Middle frontal gyrus (tissue), 1 donor: ENCODE data around the gene PAQR8.
A peak's percentile ranks its signal among the peaks of the same experiment; 100 is the strongest.

Source experiments
- DNase-seq: peaks from one replicate; pipeline ENCODE4 v3.0.0-alpha.2; 2015; ENCODE audit warnings: low spot score; ENCODE audit errors: extremely low spot score

Gene PAQR8, protein sequence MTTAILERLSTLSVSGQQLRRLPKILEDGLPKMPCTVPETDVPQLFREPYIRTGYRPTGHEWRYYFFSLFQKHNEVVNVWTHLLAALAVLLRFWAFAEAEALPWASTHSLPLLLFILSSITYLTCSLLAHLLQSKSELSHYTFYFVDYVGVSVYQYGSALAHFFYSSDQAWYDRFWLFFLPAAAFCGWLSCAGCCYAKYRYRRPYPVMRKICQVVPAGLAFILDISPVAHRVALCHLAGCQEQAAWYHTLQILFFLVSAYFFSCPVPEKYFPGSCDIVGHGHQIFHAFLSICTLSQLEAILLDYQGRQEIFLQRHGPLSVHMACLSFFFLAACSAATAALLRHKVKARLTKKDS

DNA sequence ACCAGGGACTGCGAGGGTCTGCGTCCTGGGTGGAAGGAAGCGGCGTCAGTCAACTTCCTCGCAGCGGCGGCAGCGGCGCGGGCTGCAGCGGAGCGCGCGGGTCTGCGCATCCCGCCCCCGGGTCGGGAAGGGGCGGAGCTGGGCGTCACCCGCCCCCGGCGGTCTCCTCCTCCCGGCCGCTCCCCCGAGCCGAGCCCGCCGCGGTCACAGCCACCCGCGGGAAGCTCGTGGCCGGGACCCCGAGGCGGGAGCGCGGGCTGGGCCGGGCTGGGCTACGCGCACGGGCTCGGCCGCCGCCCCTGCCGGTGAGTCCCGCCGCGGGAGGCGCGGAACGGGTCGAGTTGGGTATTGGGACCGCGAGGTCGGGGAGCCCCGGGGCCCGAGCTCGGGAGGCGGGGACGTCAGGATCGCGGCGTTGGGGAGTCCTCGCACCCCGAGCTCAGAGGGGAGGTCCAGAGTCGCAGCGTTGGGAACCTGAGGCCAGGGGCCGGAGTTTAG lies at the start of gene PAQR8:
TSS of gene PAQR8 (plus strand) at position 207 of the 498 bp plus-strand sequence. CDS start 41,063 bp downstream, outside the sequence.
- peak; percentile 66 for DNase-seq

DNA sequence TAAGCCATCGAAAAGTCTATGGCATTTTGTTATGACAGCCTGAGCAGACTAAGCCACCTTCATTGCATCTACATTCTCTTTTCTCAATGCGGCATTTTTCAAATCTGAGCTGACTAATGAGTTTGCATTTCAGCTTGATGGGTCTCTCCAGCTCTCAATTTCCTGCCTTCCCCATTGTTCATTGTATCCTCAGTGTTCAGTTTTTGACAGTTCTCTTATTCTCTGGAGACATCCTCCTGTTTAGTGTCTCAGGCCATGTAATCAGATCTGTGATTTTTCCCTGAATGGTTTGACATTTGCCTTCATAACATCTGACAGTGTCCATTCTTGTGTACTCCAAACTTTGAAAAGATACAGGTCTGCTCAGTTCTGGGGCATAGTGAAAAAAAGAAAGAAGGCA lies 49.5 kb upstream of the PAQR8 start:
- DNase-seq: no peak

DNA sequence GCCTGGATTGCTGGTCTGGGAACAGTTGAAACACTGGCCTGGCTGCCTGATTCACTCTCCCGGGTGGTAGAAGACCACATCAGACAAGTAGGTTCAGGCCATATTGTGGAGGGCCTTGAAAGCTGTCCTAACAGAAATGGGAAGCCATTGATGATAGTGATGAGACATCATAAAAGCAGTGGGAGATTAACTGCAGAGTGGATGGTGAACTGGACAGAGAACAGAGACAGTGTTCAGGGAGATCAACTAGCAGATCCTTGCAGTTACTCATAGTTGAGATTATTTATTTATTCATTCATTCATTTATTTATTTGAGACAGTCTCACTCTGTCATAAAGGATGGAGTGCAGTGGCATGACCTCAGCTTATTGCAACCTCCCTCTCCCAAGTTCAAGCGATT lies 47.2 kb upstream of the PAQR8 start:
- DNase-seq: no peak

- no peak for DNase-seq
Observed at GRCh38 chr6:52317211-52317610, 44.7 kb upstream of the PAQR8 start.

DNA sequence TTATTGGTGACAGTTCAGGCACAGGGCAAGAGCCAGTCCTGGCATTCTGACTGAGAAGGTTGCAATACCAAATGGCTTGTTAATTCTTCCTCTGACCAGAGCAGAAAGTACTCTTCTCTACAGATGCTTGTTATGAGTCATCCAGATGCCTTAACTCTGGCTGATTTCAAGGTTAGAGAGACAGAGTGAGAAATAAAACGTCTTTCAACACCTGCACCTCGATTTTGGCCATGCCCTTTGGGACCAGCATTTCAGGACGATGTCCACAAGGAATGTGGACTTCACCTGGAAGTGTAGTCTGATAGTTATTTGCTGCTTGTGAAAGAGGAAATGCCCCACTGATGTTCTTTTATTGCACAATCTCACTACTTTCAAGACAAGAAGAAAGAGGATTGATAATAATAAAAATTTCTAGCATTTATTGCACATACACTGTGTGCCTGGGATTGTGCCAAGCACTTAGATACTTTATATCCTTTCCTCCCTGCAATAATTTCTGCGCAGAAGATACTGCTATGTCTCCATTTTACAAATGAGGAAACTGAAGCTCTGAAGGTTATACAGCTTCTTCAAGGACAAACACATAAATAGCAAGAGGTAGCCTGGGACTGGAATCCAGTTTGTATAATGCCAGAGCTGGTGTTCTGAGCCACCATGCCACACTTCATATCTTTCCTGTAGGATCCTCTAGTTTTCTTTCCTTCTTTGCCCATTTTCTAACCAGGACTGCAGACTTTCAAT lies 43.9 kb upstream of the PAQR8 start:
- DNase-seq: no peak

DNA sequence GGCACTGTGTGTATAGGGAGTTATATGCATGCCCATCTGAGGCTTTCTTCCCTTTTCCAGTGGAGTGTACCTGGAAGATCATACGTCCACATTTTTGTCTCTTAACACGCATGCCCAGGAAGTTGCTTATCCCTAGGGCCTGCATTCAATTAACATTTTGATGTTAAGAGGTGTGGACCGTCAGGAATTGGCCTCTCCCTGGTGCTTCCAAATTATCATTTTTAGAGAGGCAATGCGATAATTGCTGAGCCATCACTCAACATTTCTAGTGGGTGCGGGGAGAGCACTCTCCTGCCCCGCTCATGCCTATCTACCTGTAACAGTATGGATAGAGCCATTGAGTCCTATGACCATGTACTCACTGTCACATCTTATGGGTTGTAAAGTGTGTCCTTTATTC lies 37.8 kb upstream of the PAQR8 start:
- DNase-seq: no peak

DNA sequence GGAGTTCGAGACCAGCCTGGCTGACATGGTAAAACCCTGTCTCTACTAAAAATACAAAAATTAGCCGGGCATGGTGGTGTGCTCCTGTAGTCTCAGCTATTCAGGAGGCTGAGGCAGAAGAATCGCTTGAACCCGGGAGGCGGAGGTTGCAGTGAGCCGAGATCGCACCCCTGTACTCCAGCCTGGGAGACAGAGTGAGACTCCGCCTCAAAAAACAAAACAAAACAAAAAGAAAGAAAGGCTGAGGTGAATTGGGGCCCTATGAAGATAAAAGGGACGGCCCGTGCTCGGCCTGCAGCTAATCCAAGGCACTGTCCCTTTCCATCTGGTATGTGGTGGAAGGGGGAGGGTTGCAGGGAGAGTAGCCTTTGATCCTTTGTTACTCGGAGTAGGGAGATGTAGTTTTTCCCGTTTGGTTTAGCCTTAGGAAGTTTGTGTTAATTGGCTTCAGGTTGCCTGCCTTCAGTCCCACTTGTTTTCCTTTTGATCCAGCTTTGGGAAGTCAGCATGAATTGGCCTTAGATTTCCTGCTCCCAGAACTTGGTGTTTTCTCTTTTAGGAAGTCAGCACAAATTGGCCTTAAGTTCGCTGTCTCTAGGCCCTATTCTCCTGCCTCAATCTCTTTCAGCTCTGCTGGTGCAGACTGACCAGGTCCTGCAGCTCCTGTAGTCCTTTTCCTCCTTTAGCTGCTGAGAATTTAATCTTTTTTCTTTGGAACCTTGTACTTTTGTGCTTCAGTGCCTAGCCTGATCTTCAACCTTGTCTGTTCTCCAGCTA lies 36.1 kb upstream of the PAQR8 start:
- DNase-seq: no peak

DNA sequence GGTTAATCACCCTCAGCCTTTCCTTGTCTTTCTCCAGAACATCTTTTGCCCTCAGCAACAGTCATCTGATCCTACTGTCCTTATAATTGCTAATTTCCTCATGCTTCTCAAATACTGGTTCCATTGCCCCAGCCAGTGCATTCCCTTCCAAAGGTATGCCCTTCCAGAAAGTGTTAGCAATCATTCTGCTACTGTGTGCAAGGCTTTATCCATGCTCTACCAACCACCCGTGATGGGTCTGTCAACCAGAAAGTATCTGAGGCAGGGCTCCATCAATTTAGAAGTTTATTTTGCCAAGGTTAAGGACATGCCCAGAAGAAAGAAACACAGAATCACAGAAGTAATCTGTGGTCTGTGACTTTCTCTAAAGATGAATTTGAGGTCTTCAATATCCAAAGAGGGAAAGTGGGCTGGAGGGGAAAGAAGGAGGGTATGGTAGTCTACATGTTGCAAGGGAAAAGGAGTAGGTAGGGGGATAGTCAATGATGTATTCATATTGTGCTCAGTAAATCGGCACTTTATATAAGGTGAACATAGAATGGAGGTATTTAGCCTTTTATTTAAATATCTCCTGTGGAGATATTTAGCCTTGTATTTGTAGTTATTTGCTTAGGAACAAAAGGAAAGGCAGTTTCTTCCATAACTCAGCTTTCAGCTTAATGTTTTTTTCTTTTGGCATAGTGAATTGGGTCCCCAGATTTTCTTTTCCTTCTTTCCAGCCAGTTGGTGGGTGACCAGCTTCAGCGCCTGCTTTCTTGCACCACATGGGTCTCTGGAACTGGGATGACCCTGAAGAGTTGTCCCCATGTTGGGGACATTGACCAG lies 35.2 kb upstream of the PAQR8 start:
- DNase-seq: no peak

- no peak for DNase-seq
Observed at GRCh38 chr6:52328303-52328662, 33.7 kb upstream of the PAQR8 start.

DNA sequence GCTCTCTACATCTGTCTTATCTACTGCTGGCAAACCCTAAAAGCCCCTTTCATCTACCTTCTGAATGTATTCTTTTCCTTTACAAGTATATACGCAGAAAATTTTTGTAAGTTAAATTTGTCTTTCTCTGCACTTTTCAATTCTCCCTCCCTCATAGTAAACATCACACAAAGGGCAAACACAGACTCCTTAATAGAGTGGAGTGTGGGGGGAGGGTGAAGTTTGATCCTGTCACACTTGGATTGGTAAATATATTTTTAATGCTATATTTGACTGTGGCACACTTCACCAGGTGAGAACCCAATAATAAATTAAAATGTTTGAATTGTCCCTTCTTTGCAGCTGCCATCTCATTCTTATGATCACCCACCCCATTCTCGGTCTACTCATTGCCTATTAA lies 33.2 kb upstream of the PAQR8 start:
- no peak for DNase-seq

DNA sequence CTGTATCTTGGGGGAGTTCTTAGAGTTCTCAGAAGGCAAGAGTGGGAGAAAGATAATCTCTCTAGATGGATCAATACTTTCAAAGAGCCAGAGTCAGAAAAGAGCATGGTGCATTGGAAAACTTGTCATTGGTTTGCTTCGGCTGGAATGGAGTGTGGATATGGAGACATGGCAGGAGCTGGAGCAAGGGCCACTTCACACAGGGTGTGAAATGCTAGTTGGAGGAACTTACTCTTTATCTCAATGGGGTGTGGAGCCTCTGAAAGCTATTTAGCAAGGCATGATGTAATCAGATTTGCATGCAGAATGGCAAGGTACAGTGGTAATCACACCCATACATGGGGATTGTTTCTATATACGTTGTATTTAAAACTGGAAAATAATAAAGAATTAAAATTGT lies 31.5 kb upstream of the PAQR8 start:
- no peak for DNase-seq

- DNase-seq: no peak
Observed at GRCh38 chr6:52331793-52332457, 30.0 kb upstream of the PAQR8 start.

GRCh38 chr6:52333840-52334200 lies 28.1 kb upstream of the PAQR8 start:
- DNase-seq: no peak

GRCh38 chr6:52335576-52335975 lies 26.4 kb upstream of the PAQR8 start:
- no peak for DNase-seq

- DNase-seq: no peak
Observed at GRCh38 chr6:52336919-52337561, 24.9 kb upstream of the PAQR8 start.

GRCh38 chr6:52337633-52338290 lies 24.2 kb upstream of the PAQR8 start:
- DNase-seq: no peak

- DNase-seq: no peak
Observed at GRCh38 chr6:52340603-52340880, 21.4 kb upstream of the PAQR8 start.

DNA sequence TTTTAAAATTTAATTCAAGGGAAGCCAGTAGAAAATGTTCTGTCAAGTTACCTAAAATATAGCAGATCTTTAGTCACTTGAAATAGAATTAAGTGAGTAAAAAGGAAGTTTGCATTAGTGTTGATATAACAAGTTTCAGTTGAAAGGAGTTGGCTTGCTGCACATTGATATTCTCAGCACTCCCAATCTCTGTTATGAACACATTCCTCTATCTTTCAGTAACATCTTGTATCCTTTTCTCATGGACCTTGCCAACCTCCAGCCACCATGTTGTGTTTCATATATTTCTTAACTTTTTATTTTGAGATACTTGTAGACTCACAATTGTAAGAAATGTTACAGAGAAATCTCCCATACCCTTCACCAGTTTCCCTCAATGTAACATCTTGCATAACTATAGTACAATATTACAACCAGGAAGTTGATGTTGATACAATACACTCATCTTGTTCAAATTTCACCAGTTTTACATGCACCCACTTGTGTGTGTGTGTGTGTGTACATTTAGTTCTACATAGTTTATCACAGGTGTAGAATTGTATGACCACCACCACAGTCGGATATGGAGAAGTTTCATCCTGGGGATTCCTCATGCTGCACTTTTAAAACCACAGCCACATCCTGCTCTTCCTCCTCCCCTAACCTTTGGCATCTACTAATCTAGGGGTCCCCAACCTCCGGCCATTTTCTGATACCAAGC lies 20.2 kb upstream of the PAQR8 start:
- DNase-seq: no peak

GRCh38 chr6:52345311-52345710 lies 16.6 kb upstream of the PAQR8 start:
- no peak for DNase-seq
